Measurements from ENCODE around the gene LIPK. TPM values are rescaled to one million over a fixed set of nuclear protein-coding genes. Genes with fewer than 3 reads are reported as not detected.

Gene LIPK, protein sequence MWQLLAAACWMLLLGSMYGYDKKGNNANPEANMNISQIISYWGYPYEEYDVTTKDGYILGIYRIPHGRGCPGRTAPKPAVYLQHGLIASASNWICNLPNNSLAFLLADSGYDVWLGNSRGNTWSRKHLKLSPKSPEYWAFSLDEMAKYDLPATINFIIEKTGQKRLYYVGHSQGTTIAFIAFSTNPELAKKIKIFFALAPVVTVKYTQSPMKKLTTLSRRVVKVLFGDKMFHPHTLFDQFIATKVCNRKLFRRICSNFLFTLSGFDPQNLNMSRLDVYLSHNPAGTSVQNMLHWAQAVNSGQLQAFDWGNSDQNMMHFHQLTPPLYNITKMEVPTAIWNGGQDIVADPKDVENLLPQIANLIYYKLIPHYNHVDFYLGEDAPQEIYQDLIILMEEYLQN
- not detected for total RNA-seq (ENCODE audit: unreplicated experiment)
- long read RNA-seq = 0 reads

DNA sequence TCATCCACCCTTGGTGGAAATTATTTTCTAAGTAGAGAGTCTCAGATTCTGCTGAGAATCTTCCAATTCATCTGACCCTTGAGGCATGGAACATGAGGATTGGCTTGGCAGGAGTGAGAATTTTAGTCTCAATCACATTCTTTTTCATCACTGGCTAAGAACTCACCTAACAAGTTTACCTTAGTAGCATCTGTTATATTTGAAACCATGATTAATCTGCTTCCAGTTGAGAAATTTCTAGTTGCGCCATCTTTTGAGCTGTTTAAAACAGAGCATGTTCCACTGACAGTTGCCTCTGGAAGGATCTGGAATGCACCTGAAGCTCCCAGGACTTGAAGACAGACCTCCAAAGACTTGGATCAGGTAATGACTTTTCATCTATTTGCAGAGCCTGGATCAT is at the start of gene LIPK:
Gene LIPK (plus strand): TSS at position 292 of the 400 bp plus-strand sequence. CDS start 18,295 bp downstream, outside the sequence.
- H3K9me3 Mint-ChIP-seq (ENCODE audit: unreplicated experiment) = no peaks in the 10 kb centered on the region
- H3K36me3 Mint-ChIP-seq (ENCODE audit: low read depth, unreplicated experiment) = no peaks in the 10 kb centered on the region
- no peak within 1 kb of the TSS for H3K4me3 Mint-ChIP-seq (ENCODE audit: unreplicated experiment)
- H3K4me1 Mint-ChIP-seq (ENCODE audit: unreplicated experiment) = peaks cover 21% of the 10 kb centered on the region
- no peak for DNase-seq (ENCODE audit: low spot score)
- TF ChIP-seq, protein P1, sequence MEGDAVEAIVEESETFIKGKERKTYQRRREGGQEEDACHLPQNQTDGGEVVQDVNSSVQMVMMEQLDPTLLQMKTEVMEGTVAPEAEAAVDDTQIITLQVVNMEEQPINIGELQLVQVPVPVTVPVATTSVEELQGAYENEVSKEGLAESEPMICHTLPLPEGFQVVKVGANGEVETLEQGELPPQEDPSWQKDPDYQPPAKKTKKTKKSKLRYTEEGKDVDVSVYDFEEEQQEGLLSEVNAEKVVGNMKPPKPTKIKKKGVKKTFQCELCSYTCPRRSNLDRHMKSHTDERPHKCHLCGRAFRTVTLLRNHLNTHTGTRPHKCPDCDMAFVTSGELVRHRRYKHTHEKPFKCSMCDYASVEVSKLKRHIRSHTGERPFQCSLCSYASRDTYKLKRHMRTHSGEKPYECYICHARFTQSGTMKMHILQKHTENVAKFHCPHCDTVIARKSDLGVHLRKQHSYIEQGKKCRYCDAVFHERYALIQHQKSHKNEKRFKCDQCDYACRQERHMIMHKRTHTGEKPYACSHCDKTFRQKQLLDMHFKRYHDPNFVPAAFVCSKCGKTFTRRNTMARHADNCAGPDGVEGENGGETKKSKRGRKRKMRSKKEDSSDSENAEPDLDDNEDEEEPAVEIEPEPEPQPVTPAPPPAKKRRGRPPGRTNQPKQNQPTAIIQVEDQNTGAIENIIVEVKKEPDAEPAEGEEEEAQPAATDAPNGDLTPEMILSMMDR (IDR thresholded peaks at IDR 0.05; ENCODE audit: unreplicated experiment) = no peak
- H3K27me3 Mint-ChIP-seq (ENCODE audit: unreplicated experiment) = no peaks in the 10 kb centered on the region
- no peak within 1 kb of the TSS for H3K27ac Mint-ChIP-seq (ENCODE audit: unreplicated experiment)

DNA sequence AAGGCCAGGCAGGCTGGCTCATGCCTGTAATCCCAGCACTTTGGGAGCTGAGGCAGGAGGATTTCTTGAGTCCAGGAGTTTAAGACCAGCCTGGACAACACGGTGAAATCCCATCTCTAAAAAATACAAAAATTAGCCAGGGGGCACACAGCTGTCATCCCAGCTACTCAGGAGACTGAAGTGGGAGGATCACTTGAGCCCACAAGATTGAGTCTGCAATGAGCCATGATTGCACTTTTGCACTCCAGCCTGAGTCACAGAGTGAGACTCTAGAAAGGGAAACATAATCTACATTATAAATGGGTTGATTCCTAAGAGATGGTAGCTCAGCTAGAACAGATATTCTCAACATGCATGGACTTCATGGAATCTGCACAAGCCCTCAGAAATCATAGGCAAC is 48.1 kb upstream of the LIPK start:
- no peak overlapping the region for H3K4me3 Mint-ChIP-seq (ENCODE audit: unreplicated experiment)
- no peaks in the 10 kb centered on the region for H3K36me3 Mint-ChIP-seq (ENCODE audit: low read depth, unreplicated experiment)
- H3K27ac Mint-ChIP-seq (ENCODE audit: unreplicated experiment) = no peak overlapping the region
- peaks cover 2% of the 10 kb centered on the region for H3K27me3 Mint-ChIP-seq (ENCODE audit: unreplicated experiment)
- peaks cover 9% of the 10 kb centered on the region for H3K4me1 Mint-ChIP-seq (ENCODE audit: unreplicated experiment)
- TF ChIP-seq, protein P1 (IDR thresholded peaks at IDR 0.05; ENCODE audit: unreplicated experiment) = no peak
- no peaks in the 10 kb centered on the region for H3K9me3 Mint-ChIP-seq (ENCODE audit: unreplicated experiment)
- no peak for DNase-seq (ENCODE audit: low spot score)

DNA sequence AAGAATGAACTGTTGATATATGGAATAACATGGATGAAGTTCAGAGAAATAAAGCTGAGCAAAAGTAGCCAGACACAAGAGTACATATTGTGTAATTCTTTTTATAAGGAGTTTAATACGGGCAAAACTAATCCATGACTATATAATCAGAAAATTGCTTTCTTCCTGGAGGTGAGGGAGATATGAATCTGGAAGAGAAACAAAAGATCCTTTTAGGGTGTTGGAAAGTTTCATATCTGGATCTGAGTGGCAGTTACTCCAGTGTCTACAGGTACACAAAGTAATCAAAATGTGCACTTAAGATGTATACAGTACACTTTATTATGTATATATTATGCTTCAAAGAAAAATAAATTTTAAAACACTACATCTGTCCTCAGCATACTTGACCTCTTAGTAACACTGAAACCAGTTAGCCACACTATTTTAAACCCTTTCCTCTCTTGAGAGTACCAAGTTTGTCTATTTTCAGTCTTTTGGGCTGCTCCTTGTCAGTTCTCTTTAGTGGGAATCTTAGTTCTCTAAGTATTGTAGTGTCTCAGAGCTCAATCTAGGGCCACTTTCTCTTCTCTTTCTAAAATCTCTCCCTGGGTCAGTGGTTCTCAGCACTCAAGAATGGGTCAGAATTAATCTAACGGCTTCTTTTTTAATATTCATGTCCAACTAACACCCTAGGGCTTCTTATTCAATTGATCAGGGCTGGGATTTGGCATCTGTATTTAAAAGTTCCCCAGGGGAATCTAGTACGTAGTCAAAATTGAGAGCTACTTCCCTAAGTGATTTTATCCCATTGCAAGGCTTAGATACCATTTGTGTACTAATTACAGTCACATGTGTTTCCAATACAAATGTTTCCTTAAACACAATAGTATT is 46.1 kb upstream of the LIPK start:
- Mint-ChIP-seq H3K36me3 (ENCODE audit: low read depth, unreplicated experiment) (no peaks in the 10 kb centered on the region), H3K9me3 (ENCODE audit: unreplicated experiment) (no peaks in the 10 kb centered on the region), H3K27ac (ENCODE audit: unreplicated experiment) (no peak overlapping the region), H3K4me3 (ENCODE audit: unreplicated experiment) (no peak overlapping the region), H3K4me1 (ENCODE audit: unreplicated experiment) (peaks cover 9% of the 10 kb centered on the region), H3K27me3 (ENCODE audit: unreplicated experiment) (peaks cover 2% of the 10 kb centered on the region)
- TF ChIP-seq, protein P1 (IDR thresholded peaks at IDR 0.05; ENCODE audit: unreplicated experiment) = no peak
- DNase-seq (ENCODE audit: low spot score) = no peak

DNA sequence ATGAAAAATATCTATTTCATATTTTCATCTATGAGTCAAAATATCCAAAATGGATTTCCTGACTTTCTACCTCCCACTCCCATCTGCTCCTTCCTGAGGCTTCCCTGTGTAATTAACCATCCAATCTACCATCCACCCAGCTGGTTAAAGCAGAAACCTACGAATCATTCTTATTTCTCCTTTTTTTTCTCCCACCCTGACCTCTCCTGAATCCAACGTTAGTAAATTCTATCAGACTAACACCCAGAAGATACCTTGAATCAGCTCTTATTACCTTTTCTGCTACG is 45.5 kb upstream of the LIPK start:
- Mint-ChIP-seq H3K27ac (ENCODE audit: unreplicated experiment) (no peak overlapping the region), H3K4me3 (ENCODE audit: unreplicated experiment) (no peak overlapping the region), H3K36me3 (ENCODE audit: low read depth, unreplicated experiment) (no peaks in the 10 kb centered on the region), H3K9me3 (ENCODE audit: unreplicated experiment) (no peaks in the 10 kb centered on the region), H3K27me3 (ENCODE audit: unreplicated experiment) (peaks cover 2% of the 10 kb centered on the region), H3K4me1 (ENCODE audit: unreplicated experiment) (peaks cover 9% of the 10 kb centered on the region)
- TF ChIP-seq, protein P1 (IDR thresholded peaks at IDR 0.05; ENCODE audit: unreplicated experiment) = no peak
- no peak for DNase-seq (ENCODE audit: low spot score)

DNA sequence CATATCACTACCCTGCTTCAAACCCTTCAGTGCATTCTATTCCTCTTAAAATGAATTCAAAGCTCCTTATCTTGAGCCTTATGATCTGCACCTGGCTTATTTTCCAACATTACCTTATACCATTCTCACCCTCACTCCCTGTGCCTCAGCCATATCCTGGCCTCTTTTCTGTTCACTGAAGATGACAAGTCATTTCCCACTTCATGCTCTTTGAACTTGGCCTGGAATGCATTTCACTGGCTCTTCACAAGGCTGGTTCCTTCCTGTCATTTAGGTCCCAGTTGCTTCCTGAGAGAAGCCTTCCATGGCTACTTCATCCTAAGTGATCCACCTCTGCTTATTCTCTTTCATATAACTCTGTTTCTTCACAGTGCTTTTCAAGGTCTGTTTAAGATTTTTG is 45.0 kb upstream of the LIPK start:
- H3K27ac Mint-ChIP-seq (ENCODE audit: unreplicated experiment) = peak overlapping the region; percentile 55
- H3K36me3 Mint-ChIP-seq (ENCODE audit: low read depth, unreplicated experiment) = no peaks in the 10 kb centered on the region
- DNase-seq (ENCODE audit: low spot score) = no peak
- TF ChIP-seq, protein P1 (IDR thresholded peaks at IDR 0.05; ENCODE audit: unreplicated experiment) = no peak
- H3K4me3 Mint-ChIP-seq (ENCODE audit: unreplicated experiment) = no peak overlapping the region
- peaks cover 2% of the 10 kb centered on the region for H3K27me3 Mint-ChIP-seq (ENCODE audit: unreplicated experiment)
- no peaks in the 10 kb centered on the region for H3K9me3 Mint-ChIP-seq (ENCODE audit: unreplicated experiment)
- H3K4me1 Mint-ChIP-seq (ENCODE audit: unreplicated experiment) = peaks cover 9% of the 10 kb centered on the region

Data from endothelial cell (in vitro differentiated cells).